ENCODE measurements around the gene NUP210L. TPM values are rescaled to one million over a fixed set of nuclear protein-coding genes. Genes with fewer than 3 reads are reported as not detected.

The NUP210L gene
- total RNA-seq, 2 experiments from 2014 or later = 0.03 to 0.06 TPM

DNA sequence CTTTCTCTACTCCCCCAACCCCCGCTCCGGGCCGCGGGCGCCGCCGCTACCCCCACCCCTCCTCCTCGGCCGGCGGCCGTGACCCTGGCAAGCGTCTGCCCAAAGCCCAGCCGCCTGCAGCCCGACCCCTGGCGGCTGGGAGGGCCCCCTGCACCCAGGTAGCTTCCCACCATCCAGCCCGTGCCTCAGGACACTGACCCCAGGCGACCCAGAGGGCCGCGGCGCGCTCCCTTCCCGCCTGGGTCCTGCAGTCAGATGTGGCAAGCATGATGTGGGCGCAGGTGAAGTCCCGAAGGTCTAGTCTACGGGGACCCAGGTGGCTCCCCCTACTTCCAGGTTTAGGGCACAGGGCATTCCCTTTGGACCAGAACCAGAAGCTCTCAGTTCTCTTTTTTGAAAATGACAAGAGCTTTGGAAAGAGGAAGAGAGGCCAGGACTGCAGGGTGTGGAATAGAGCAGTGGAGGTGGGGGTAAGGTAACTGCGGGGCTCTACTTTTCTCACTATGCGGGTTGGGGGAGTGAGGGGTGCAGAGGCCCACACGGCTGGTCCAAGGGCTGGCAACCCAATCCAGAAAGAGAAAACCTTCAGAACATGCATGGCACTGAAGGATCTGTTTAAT lies 208.1 kb downstream of the NUP210L start, which contains the start of gene DENND4B:
TSS of gene DENND4B (minus strand) at position 97 of the 620 bp plus-strand sequence. CDS start 2,344 bp downstream, outside the sequence.
- TSS peak; percentile 76 for BruUV-seq (replicated peaks)
- H4K20me1 ChIP-seq (ENCODE audit: insufficient read depth, low read length) = no peaks in the 10 kb centered on the region
- peak; percentile 90 for DNase-seq (ENCODE audit: low spot score)
- H3K4me3 ChIP-seq (ENCODE audit: low read depth, low read length, poor library complexity, severe bottlenecking) = peak within 1 kb of the TSS; percentile 86
- peak within 1 kb of the TSS; percentile 96 for H3K4me2 ChIP-seq (ENCODE audit: low read length)
- peaks cover 74% of the 10 kb centered on the region for H3K36me3 ChIP-seq (ENCODE audit: insufficient read depth, low read length)
- TF ChIP-seq CTCF (conservative IDR thresholded peaks at IDR 0.05; ENCODE audit: low read length) (peak; percentile 87), EZH2phosphoT487 (IDR thresholded peaks at IDR 0.05; ENCODE audit: borderline replicate concordance, low read depth, low read length) (no peak)
- H3K27ac ChIP-seq (ENCODE audit: low read depth, low read length, poor library complexity, severe bottlenecking) = peak within 1 kb of the TSS; percentile 92
- intact Hi-C loops (cut with micrococcal nuclease; ENCODE audit: unreplicated experiment) = loop anchor here (1.0 to 2.0 kb wide), 4 partner anchors 12 to 149 kb away; partner anchors contain the start of genes CRTC2 and RAB13
- peak within 1 kb of the TSS; percentile 27; the same call in 1 of the 2 replicates for H2AFZ ChIP-seq (ENCODE audit: low read length)
- no peaks in the 10 kb centered on the region for H3K9me2 ChIP-seq (ENCODE audit: insufficient read depth, low read length)
- H3K9me3 ChIP-seq (ENCODE audit: low read length) = no peaks in the 10 kb centered on the region
- POLR2A ChIA-PET = interaction anchor here (0.8 to 4.2 kb wide), 6 partner anchors 10 to 43 kb away, joined by 3 to 32 read pairs (median 8); partner anchors contain the start of genes CREB3L4 and GATAD2B
- peaks cover 35% of the 10 kb centered on the region for H3K4me1 ChIP-seq (ENCODE audit: insufficient read depth, low read length, poor library complexity, severe bottlenecking)
- CTCF ChIA-PET (ENCODE audit: unreplicated experiment) = interaction anchor here (1.3 kb wide), 1 partner anchor 20 kb away, joined by 6 read pairs; the partner anchor contains the start of gene CREB3L4
- H3K79me2 ChIP-seq (ENCODE audit: insufficient read depth, low read depth, low read length) = peaks cover 20% of the 10 kb centered on the region

GRCh38 chr1:153945795-153946621 lies 208.9 kb downstream of the NUP210L start:
- Histone ChIP-seq H3K4me3 (ENCODE audit: low read depth, low read length, poor library complexity, severe bottlenecking) (peak overlapping the region; percentile 86), H3K4me1 (ENCODE audit: insufficient read depth, low read length, poor library complexity, severe bottlenecking) (peaks cover 35% of the 10 kb centered on the region), H3K27ac (ENCODE audit: low read depth, low read length, poor library complexity, severe bottlenecking) (peak overlapping the region; percentile 92), H3K36me3 (ENCODE audit: insufficient read depth, low read length) (peaks cover 74% of the 10 kb centered on the region), H3K9me3 (ENCODE audit: low read length) (no peaks in the 10 kb centered on the region), H3K9me2 (ENCODE audit: insufficient read depth, low read length) (no peaks in the 10 kb centered on the region), H3K4me2 (ENCODE audit: low read length) (peak overlapping the region; percentile 96), H4K20me1 (ENCODE audit: insufficient read depth, low read length) (no peaks in the 10 kb centered on the region), H2AFZ (ENCODE audit: low read length) (peak overlapping the region; percentile 27; the same call in 1 of the 2 replicates), H3K79me2 (ENCODE audit: insufficient read depth, low read depth, low read length) (peaks cover 20% of the 10 kb centered on the region)
- intact Hi-C loops (cut with micrococcal nuclease; ENCODE audit: unreplicated experiment) = loop anchor here (1.0 to 2.0 kb wide), 5 partner anchors 12 to 149 kb away; partner anchors contain the start of genes CRTC2 and RAB13
- no peak for TF ChIP-seq EZH2phosphoT487 (IDR thresholded peaks at IDR 0.05; ENCODE audit: borderline replicate concordance, low read depth, low read length)
- TF ChIP-seq CTCF (conservative IDR thresholded peaks at IDR 0.05; ENCODE audit: low read length) = no peak
- BruUV-seq (replicated peaks) = no TSS peak
- ChIA-PET POLR2A (interaction anchor here (0.5 to 4.2 kb wide), 7 partner anchors 10 to 139 kb away, joined by 3 to 32 read pairs (median 9); partner anchors contain the start of genes CREB3L4, GATAD2B and SLC39A1), CTCF (ENCODE audit: unreplicated experiment) (interaction anchor here (1.3 kb wide), 1 partner anchor 21 kb away, joined by 6 read pairs; the partner anchor contains the start of gene CREB3L4)
- DNase-seq (ENCODE audit: low spot score) = peak; percentile 96
